ENCODE measurements around the gene ERCC6L.

DNA sequence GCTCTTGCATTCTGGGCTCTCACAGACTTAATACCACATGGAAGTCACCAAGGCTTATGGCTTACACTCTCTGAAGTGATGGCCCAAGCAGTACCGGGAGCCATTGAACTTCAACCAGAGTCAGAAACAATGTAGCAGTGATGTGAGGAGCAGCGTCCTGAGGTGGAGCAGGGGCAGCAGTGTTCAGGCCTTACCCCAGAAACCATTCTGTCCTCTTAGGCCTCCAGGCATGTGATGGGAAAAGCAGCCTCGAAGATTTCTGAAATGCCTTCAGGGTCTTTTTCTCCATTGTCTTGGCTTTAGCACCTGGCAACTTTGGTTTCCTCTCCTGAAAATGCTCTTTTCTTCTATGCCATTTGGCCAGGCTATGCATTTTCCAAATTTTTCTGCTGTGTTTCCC is 80.1 kb downstream of the ERCC6L start:
- TF ChIP-seq, protein P1, sequence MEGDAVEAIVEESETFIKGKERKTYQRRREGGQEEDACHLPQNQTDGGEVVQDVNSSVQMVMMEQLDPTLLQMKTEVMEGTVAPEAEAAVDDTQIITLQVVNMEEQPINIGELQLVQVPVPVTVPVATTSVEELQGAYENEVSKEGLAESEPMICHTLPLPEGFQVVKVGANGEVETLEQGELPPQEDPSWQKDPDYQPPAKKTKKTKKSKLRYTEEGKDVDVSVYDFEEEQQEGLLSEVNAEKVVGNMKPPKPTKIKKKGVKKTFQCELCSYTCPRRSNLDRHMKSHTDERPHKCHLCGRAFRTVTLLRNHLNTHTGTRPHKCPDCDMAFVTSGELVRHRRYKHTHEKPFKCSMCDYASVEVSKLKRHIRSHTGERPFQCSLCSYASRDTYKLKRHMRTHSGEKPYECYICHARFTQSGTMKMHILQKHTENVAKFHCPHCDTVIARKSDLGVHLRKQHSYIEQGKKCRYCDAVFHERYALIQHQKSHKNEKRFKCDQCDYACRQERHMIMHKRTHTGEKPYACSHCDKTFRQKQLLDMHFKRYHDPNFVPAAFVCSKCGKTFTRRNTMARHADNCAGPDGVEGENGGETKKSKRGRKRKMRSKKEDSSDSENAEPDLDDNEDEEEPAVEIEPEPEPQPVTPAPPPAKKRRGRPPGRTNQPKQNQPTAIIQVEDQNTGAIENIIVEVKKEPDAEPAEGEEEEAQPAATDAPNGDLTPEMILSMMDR (IDR thresholded peaks at IDR 0.05) = no peak
- TF ChIP-seq ZFX (IDR thresholded peaks at IDR 0.05; ENCODE audit: borderline replicate concordance) = no peak

Data from 22Rv1 (cell line).